CD14-positive monocyte (primary cell): ENCODE measurements around the gene KRTAP5-4. TPM values are rescaled to one million over a fixed set of nuclear protein-coding genes. Genes with fewer than 3 reads are reported as not detected.
"Not testable (repeated sequence)": the region's sequence is repeated elsewhere in the genome, so short reads cannot be mapped to it uniquely, and the experiment has no call there.

Experiments used
- DNase-seq, 3 donors: peaks; one replicate each; pipeline ENCODE4 v3.0.0-alpha.2; 2011 to 2022
- H2AFZ ChIP-seq: 2 replicates; pipeline ENCODE4 v1.6.0; 2012; ENCODE audit warnings: mild to moderate bottlenecking, low read depth, low read length, inconsistent platforms; ENCODE audit not compliant: insufficient read depth, poor library complexity, severe bottlenecking
- H3K27ac ChIP-seq, 2 donors: 1 replicate in 1 of 2; 2 replicates in 1 of 2; pipeline ENCODE4 v1.5.1; 2012 to 2013; ENCODE audit warnings: low read length in 2 of 2, control low read depth in 1 of 2, inconsistent platforms in 1 of 2, low read depth in 1 of 2, mild to moderate bottlenecking in 1 of 2
- H3K27me3 ChIP-seq, 2 donors: one replicate each; pipeline versions ENCODE4 v1.6.0 to v1.6.1; 2011 to 2013; ENCODE audit warnings: low read length in 2 of 2; ENCODE audit not compliant: control insufficient read depth in 2 of 2, insufficient read depth in 2 of 2
- H3K36me3 ChIP-seq, 2 donors: replicated peaks in 1 of 2; 1 replicate in 1 of 2; 2 replicates in 1 of 2; pipeline versions ENCODE4 v1.5.1 to v1.6.1; 2012 to 2013; ENCODE audit warnings: low read length in 2 of 2, control low read depth in 1 of 2, inconsistent platforms in 1 of 2, mild to moderate bottlenecking in 1 of 2; ENCODE audit not compliant: insufficient read depth in 2 of 2, control insufficient read depth in 1 of 2
- H3K4me1 ChIP-seq, 2 donors: 1 replicate in 1 of 2; 2 replicates in 1 of 2; pipeline versions ENCODE4 v1.5.1 to v1.6.1; 2012 to 2013; ENCODE audit warnings: low read length in 2 of 2, control low read depth in 1 of 2, inconsistent platforms in 1 of 2, mild to moderate bottlenecking in 1 of 2, moderate library complexity in 1 of 2; ENCODE audit not compliant: insufficient read depth in 2 of 2, control insufficient read depth in 1 of 2
- H3K4me2 ChIP-seq: replicated peaks from 2 replicates; pipeline ENCODE3; 2012; ENCODE audit warnings: low read length, moderate library complexity, mild to moderate bottlenecking; ENCODE audit not compliant: poor library complexity, severe bottlenecking; ENCODE audit errors: extremely low read depth
- H3K4me3 ChIP-seq, 3 experiments: fragments of 200-600 bp in 1 of 3; sonication (generic) in 1 of 3; replicated peaks in 1 of 3; 1 replicate in 2 of 3; 2 replicates in 1 of 3; pipeline ENCODE4 v1.5.1; 2011 to 2013; ENCODE audit warnings: low read length in 3 of 3, mild to moderate bottlenecking in 3 of 3, control low read depth in 2 of 3, low read depth in 2 of 3, inconsistent platforms in 1 of 3, moderate library complexity in 1 of 3
- H3K79me2 ChIP-seq: 2 replicates; pipeline ENCODE4 v1.6.0; 2012; ENCODE audit warnings: mild to moderate bottlenecking, control low read depth, inconsistent platforms, low read length, moderate library complexity; ENCODE audit not compliant: insufficient read depth
- H3K9ac ChIP-seq: 2 replicates; pipeline ENCODE4 v1.6.0; 2017; ENCODE audit warnings: low read length, mild to moderate bottlenecking; ENCODE audit not compliant: insufficient read depth, poor library complexity, severe bottlenecking
- H3K9me3 ChIP-seq, 2 donors: replicated peaks in 1 of 2; 1 replicate in 1 of 2; 2 replicates in 1 of 2; pipeline versions ENCODE4 v1.5.1 to v1.6.1; 2012 to 2013; ENCODE audit warnings: low read length in 2 of 2, control low read depth in 1 of 2; ENCODE audit not compliant: control insufficient read depth in 1 of 2, insufficient read depth in 1 of 2
- H4K20me1 ChIP-seq: 2 replicates; pipeline ENCODE4 v1.6.0; 2012; ENCODE audit warnings: mild to moderate bottlenecking, low read length, control low read depth, moderate library complexity; ENCODE audit not compliant: insufficient read depth
- H3K27ac Mint-ChIP-seq, 7 donors: one replicate each; pipeline ENCODE4 v1.8.0; 2020; ENCODE audit warnings: mild to moderate bottlenecking in 7 of 7, mixed read lengths in 7 of 7, moderate library complexity in 6 of 7, inconsistent platforms in 2 of 7
- H3K27me3 Mint-ChIP-seq, 3 donors: one replicate each; pipeline ENCODE4 v1.8.0; 2021 to 2022; ENCODE audit warnings: low read depth in 3 of 3, mild to moderate bottlenecking in 3 of 3, mixed read lengths in 3 of 3, moderate library complexity in 3 of 3, inconsistent platforms in 1 of 3
- H3K36me3 Mint-ChIP-seq, 2 donors: one replicate each; pipeline ENCODE4 v1.8.0; 2020; ENCODE audit warnings: mixed read lengths in 2 of 2, inconsistent platforms in 1 of 2, mild to moderate bottlenecking in 1 of 2
- H3K4me1 Mint-ChIP-seq: one replicate; pipeline ENCODE4 v1.8.0; 2020; ENCODE audit warnings: mild to moderate bottlenecking, mixed read lengths
- H3K4me3 Mint-ChIP-seq, 2 donors: one replicate each; pipeline ENCODE4 v1.8.0; 2020; ENCODE audit warnings: mild to moderate bottlenecking in 2 of 2, mixed read lengths in 2 of 2, moderate library complexity in 1 of 2
- H3K9me3 Mint-ChIP-seq, 7 donors: one replicate each; pipeline ENCODE4 v1.8.0; 2020 to 2022; ENCODE audit warnings: mixed read lengths in 7 of 7, mild to moderate bottlenecking in 6 of 7, moderate library complexity in 6 of 7, inconsistent platforms in 2 of 7
- WGBS: methylation state at CpG from one replicate; pipeline ENCODE4 v1.1.5; 2013; ENCODE audit warnings: missing lambda C conversion rate; ENCODE audit not compliant: insufficient coverage; 5-methylcytosine and 5-hydroxymethylcytosine counted together
- intact Hi-C, 2 donors: fragments of 100-400 bp; cut with micrococcal nuclease; formaldehyde crosslinking; loops; one replicate each; pipeline versions ENCODE4 v1.15.0 to v1.15.1; 2023
- polyA plus RNA-seq, 3 donors: library from polyadenylated mRNA; depleted of rRNA in 1 of 3; unstranded in 2 of 3; stranded (reverse) in 1 of 3; fragments of 300-500 nt in 2 of 3; fragments of >200 nt in 1 of 3; fragmentation: Illumina TruSeq in 2 of 3; gene quantifications; 1 replicate in 2 of 3; 2 replicates in 1 of 3; pipeline ENCODE4 v1.2.3, GENCODE V29; 2012 to 2021
- TF ChIP-seq, protein P1 (sequence below): fragments of 200-600 bp; IDR thresholded peaks from one replicate; pipeline ENCODE4 v1.8.0; 2022; ENCODE audit warnings: antibody characterized with exemption, mild to moderate bottlenecking

KRTAP5-4 gene
- polyA plus RNA-seq, 3 donors, result not detected

DNA sequence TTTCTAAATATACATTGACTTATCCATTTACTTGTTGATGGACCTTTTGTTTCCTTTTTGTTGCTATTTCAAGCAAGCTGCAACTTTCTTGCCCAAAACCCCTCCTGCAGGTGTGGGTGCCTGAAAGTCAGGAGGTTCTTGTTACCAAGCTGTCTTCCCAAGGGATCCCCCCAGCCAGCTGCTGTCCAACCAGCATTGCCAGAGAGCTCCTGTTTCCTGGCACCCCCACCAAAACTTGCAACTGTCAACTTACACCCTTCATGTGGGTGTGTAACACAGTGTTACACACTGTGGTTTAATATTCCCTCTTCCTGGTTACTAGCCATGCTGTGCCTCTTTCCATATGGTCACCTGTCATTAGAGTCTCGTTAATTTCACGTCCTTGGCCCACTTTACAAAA lies 35.2 kb downstream of the KRTAP5-4 start:
- intact Hi-C loops, result no loop called here
- Mint-ChIP-seq H3K27ac (no peak overlapping the region), H3K9me3 (peaks cover 14 to 41% (median 24%) of the 10 kb centered on the region in 7 donors), H3K36me3 (peaks cover 0 to 3% of the 10 kb centered on the region in 2 donors), H3K27me3 (peaks cover 38 to 64% (median 53%) of the 10 kb centered on the region in 3 donors), H3K4me3 (peak overlapping the region in 1 of 2 donors; percentile 30), H3K4me1 (peaks cover 20% of the 10 kb centered on the region)
- H3K36me3 ChIP-seq, result no peaks in the 10 kb centered on the region
- no peak overlapping the region for H3K4me2 ChIP-seq
- no peak overlapping the region for H2AFZ ChIP-seq
- TF ChIP-seq, protein P1, sequence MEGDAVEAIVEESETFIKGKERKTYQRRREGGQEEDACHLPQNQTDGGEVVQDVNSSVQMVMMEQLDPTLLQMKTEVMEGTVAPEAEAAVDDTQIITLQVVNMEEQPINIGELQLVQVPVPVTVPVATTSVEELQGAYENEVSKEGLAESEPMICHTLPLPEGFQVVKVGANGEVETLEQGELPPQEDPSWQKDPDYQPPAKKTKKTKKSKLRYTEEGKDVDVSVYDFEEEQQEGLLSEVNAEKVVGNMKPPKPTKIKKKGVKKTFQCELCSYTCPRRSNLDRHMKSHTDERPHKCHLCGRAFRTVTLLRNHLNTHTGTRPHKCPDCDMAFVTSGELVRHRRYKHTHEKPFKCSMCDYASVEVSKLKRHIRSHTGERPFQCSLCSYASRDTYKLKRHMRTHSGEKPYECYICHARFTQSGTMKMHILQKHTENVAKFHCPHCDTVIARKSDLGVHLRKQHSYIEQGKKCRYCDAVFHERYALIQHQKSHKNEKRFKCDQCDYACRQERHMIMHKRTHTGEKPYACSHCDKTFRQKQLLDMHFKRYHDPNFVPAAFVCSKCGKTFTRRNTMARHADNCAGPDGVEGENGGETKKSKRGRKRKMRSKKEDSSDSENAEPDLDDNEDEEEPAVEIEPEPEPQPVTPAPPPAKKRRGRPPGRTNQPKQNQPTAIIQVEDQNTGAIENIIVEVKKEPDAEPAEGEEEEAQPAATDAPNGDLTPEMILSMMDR, result no peak
- no peak overlapping the region for H3K27ac ChIP-seq
- no peak for DNase-seq
- H3K27me3 ChIP-seq, result peaks cover 8 to 33% of the 10 kb centered on the region in 2 donors
- no peak overlapping the region for H3K4me3 ChIP-seq
- H3K79me2 ChIP-seq, result no peaks in the 10 kb centered on the region
- peaks cover 18 to 30% of the 10 kb centered on the region in 2 donors for H3K4me1 ChIP-seq
- H4K20me1 ChIP-seq, result no peaks in the 10 kb centered on the region
- no CpG with 5 or more reads among the region's 2 CpGs for WGBS
- H3K9me3 ChIP-seq, result peaks cover 7 to 34% of the 10 kb centered on the region in 2 donors
- H3K9ac ChIP-seq, result no peak overlapping the region

DNA sequence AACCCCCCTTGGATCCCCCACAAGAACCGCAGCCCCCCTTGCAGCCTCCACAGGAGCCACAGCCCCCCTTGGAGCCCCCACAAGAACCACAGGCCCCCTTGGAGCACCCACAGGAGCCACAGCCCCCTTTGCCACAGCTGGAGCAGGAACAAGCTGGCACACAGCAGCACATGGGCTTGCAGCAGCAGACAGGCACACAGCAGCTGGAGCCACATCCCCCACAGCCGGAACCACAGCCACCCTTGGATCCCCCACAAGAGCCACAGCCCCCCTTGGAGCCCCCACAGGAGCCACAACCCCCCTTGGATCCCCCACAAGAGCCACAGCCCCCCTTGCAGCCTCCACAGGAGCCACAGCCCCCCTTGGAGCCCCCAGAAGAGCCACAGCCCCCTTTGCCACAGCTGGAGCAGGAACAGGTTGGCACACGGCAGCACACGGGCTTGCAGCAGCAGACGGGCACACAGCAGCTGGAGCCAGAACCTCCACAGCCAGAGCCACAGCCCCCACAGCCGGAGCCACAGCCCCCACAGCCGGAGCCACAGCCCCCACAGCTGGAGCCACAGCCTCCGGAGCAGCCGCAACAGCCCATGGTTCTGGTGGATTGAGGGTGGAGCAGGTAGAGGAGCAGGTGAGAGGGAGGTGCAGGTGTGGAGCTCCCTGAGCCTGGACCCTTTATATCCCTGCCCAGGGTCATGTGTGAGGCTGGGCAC lies 37.1 kb downstream of the KRTAP5-4 start, which contains the start of gene KRTAP5-1:
Gene KRTAP5-1 (minus strand): TSS at position 623 of the 710 bp plus-strand sequence. CDS start 34 bp downstream, at position 589.
- peaks cover 31 to 60% (median 46%) of the 10 kb centered on the region in 3 donors for H3K27me3 Mint-ChIP-seq
- Histone ChIP-seq H3K9me3 (peaks cover 3 to 34% of the 10 kb centered on the region in 2 donors), H3K27me3 (peaks cover 8 to 32% of the 10 kb centered on the region in 2 donors), H3K4me1 (peaks cover 17 to 25% of the 10 kb centered on the region in 2 donors)
- peak within 1 kb of the TSS in 1 of 2 donors; percentile 53 for H3K4me3 Mint-ChIP-seq
- H3K79me2 ChIP-seq, H3K36me3 Mint-ChIP-seq, DNase-seq, H2AFZ ChIP-seq, H3K36me3 ChIP-seq, intact Hi-C loops, H3K4me3 ChIP-seq, H4K20me1 ChIP-seq, H3K4me2 ChIP-seq, H3K27ac ChIP-seq, H3K9ac ChIP-seq: not testable (repeated sequence)
- 0% methylated on average over 3 of the region's 9 CpGs for WGBS
- peak within 1 kb of the TSS in 1 of 7 donors; percentile 41 for H3K27ac Mint-ChIP-seq
- H3K4me1 Mint-ChIP-seq, result peaks cover 17% of the 10 kb centered on the region
- peaks cover 19 to 34% (median 31%) of the 10 kb centered on the region in 7 donors for H3K9me3 Mint-ChIP-seq

DNA sequence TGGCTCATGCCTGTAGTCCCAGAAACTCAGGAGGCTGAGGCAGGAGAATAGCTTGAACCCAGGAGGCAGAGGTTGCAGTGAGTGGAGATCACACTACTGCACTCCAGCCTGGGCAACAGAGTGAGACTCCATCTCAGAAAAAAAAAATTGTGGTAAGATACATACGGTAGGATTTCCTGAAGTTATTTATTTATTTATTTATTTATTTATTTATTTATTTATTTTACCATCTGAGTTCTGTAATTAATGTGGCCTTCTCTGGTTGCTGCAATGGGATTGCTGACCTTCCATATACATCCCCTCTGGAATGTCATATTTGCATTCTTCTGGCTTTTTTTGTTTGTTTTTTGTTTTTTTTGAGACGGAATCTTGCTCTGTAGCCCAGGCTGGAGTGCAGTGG lies 39.0 kb downstream of the KRTAP5-4 start:
- DNase-seq, H3K4me1 Mint-ChIP-seq, H3K79me2 ChIP-seq, intact Hi-C loops, H3K27ac Mint-ChIP-seq, H3K4me3 Mint-ChIP-seq, H3K36me3 ChIP-seq, H3K4me2 ChIP-seq, H3K36me3 Mint-ChIP-seq, H3K4me1 ChIP-seq, H3K9ac ChIP-seq, H4K20me1 ChIP-seq, H3K27ac ChIP-seq, H3K4me3 ChIP-seq, H2AFZ ChIP-seq: not testable (repeated sequence)
- Histone ChIP-seq H3K9me3 (peaks cover 8 to 28% of the 10 kb centered on the region in 2 donors), H3K27me3 (peaks cover 8 to 32% of the 10 kb centered on the region in 2 donors)
- WGBS, result no CpG with 5 or more reads among the region's 2 CpGs
- peaks cover 36 to 71% (median 54%) of the 10 kb centered on the region in 3 donors for H3K27me3 Mint-ChIP-seq
- peaks cover 21 to 42% (median 37%) of the 10 kb centered on the region in 7 donors for H3K9me3 Mint-ChIP-seq
